Activated CD4-positive, alpha-beta T cell treated with anti-CD3 and anti-CD28 coated beads, Interleukin-2, amount 50 U/mL, for 4 hours (primary cell): Measurements from ENCODE around the gene YPEL5.

ENCODE experiments used
- DNase-seq, 2 experiments: peaks; one replicate each; pipeline ENCODE4 v3.0.0-alpha.2; 2020

The YPEL5 gene

DNA sequence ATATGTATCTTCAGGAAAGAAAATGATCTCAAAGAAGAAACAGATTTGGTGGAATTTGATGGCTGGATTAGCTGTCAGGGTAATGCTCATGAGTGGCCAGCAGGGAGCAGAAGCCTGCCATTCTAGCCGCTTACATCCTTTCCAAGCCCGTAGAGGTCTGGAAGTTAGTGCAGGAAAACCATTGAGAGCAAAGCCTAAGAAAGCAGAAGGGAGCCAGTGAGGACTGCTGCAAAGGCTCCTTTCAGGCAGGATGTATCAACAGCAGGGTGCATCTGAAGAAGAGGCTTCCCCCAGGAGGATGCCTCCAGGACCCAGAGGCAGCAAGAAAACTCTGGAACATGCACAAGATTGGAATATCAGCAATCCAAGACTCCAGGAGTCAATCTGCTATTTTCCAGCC, 61.6 kb downstream of the YPEL5 start:
- DNase-seq = peak; percentile 25 to 27

DNA sequence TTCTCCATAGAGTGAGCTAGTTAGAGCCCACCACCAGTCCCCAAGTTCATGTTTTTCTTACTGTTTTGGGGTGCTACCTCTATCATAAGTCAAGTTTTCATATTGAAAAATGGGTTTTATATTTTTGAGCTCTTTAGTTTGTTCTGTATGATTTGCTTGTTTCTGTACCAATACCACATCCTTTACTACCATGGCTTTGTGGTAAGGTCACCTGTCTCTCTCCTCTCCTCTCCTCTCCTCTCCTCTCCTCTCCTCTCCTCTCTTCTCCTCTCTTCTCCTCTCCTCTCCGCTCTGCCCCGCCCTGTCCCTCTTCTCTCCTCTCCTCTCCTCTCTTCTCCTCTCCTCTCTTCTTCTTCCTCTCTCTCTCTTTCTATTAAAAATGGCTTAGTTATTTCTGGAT, 62.4 kb downstream of the YPEL5 start:
- no peak for DNase-seq
